ENCODE data around the gene ANKRD1.

- TF ChIP-seq, protein P1, sequence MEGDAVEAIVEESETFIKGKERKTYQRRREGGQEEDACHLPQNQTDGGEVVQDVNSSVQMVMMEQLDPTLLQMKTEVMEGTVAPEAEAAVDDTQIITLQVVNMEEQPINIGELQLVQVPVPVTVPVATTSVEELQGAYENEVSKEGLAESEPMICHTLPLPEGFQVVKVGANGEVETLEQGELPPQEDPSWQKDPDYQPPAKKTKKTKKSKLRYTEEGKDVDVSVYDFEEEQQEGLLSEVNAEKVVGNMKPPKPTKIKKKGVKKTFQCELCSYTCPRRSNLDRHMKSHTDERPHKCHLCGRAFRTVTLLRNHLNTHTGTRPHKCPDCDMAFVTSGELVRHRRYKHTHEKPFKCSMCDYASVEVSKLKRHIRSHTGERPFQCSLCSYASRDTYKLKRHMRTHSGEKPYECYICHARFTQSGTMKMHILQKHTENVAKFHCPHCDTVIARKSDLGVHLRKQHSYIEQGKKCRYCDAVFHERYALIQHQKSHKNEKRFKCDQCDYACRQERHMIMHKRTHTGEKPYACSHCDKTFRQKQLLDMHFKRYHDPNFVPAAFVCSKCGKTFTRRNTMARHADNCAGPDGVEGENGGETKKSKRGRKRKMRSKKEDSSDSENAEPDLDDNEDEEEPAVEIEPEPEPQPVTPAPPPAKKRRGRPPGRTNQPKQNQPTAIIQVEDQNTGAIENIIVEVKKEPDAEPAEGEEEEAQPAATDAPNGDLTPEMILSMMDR (IDR thresholded peaks at IDR 0.05) = no peak
- no peak for TF ChIP-seq POLR2A (IDR thresholded peaks at IDR 0.05)
Observed at GRCh38 chr10:90944749-90945148, 23.9 kb upstream of the ANKRD1 start.
